HCT116 (cell line): Measurements from ENCODE around the gene SLC17A8. TPM values are rescaled to one million over a fixed set of nuclear protein-coding genes. Genes with fewer than 3 reads are reported as not detected.

Source experiments
- ATAC-seq: fragments of 200-7000 bp; cut with Tn5 transposase; 2 replicates; pipeline ENCODE4 v1.9.1; 2020; ENCODE audit warnings: mild to moderate bottlenecking, moderate library complexity
- BruUV-seq: library from RNA; stranded (reverse); fragments of 400-500 nt; replicated peaks from 2 replicates; lab custom pipeline; 2021; lab: Mats Ljungman, UMichigan
- CTCF ChIA-PET: fragments of 300-600 bp; sonication (Branson Sonifier 250); formaldehyde crosslinking; loops from one replicate; lab custom pipeline; 2021; ENCODE audit warnings: antibody characterized with exemption; lab: Charles Lee
- POLR2A ChIA-PET: fragments of 300-600, 350-600 bp; sonication (Branson Sonifier 250); formaldehyde crosslinking; loops from one replicate; lab custom pipeline; 2021; ENCODE audit warnings: antibody characterized with exemption; lab: Charles Lee
- RAD21 ChIA-PET, 2 experiments: fragments of 300-600 bp; sonication (Branson Sonifier 250); formaldehyde crosslinking; loops; one replicate each; lab custom pipeline; 2023; ENCODE audit warnings: low total read pairs in 2 of 2; ENCODE audit not compliant: uncharacterized antibody in 2 of 2, unreplicated experiment in 2 of 2, low non-redundant PET in 1 of 2; lab: Charles Lee
- DNase-seq: peaks from one replicate; pipeline ENCODE4 v3.0.0-alpha.2; 2010; ENCODE audit warnings: low read depth, low spot score
- H2AFZ ChIP-seq: fragments of 200-600 bp; shearing (Covaris generic), sonication (generic); 2 replicates; pipeline ENCODE4 v1.6.1; 2017; ENCODE audit warnings: low read depth, mixed run types, mixed read lengths, antibody characterized with exemption, low read length; ENCODE audit not compliant: poor library complexity, severe bottlenecking
- H3K27ac ChIP-seq: 2 replicates; pipeline ENCODE4 v1.5.1; 2012; ENCODE audit warnings: low read depth, low read length
- H3K27me3 ChIP-seq: fragments of 200-600 bp; sonication (generic); 2 replicates; pipeline ENCODE4 v1.6.1; 2016; ENCODE audit warnings: mixed run types, low read length, mixed read lengths; ENCODE audit not compliant: insufficient read depth
- H3K36me3 ChIP-seq, 2 experiments: fragments of 200-500 bp in 1 of 2; fragments of 200-600 bp in 1 of 2; sonication (Bioruptor generic) in 1 of 2; sonication (generic) in 1 of 2; 2 replicates each; pipeline versions ENCODE4 v1.5.1 to v1.6.1; 2014 to 2016; ENCODE audit warnings: low read length in 2 of 2, inconsistent platforms in 1 of 2, mixed read lengths in 1 of 2, mixed run types in 1 of 2; ENCODE audit not compliant: insufficient read depth in 2 of 2, control insufficient read depth in 1 of 2
- H3K4me1 ChIP-seq, 2 experiments: fragments of 200-600 bp in 1 of 2; sonication (generic) in 1 of 2; 2 replicates each; pipeline versions ENCODE4 v1.5.1 to v1.6.1; 2012 to 2017; ENCODE audit warnings: low read length in 2 of 2, inconsistent platforms in 1 of 2, mild to moderate bottlenecking in 1 of 2, mixed read lengths in 1 of 2, mixed run types in 1 of 2, moderate library complexity in 1 of 2; ENCODE audit not compliant: insufficient read depth in 2 of 2, control insufficient read depth in 1 of 2
- H3K4me2 ChIP-seq: fragments of 200-600 bp; sonication (generic); 2 replicates; pipeline ENCODE4 v1.6.1; 2017; ENCODE audit warnings: mixed run types, low read length, mixed read lengths
- H3K4me3 ChIP-seq, 2 experiments: fragments of 200-600 bp in 1 of 2; sonication (generic) in 1 of 2; replicated peaks in 1 of 2; 2 replicates each; pipeline ENCODE4 v1.5.1; 2011 to 2016; ENCODE audit warnings: low read length in 2 of 2, control low read depth in 1 of 2, low read depth in 1 of 2, mild to moderate bottlenecking in 1 of 2, mixed read lengths in 1 of 2, mixed run types in 1 of 2
- H3K79me2 ChIP-seq: fragments of 200-600 bp; sonication (generic); 2 replicates; pipeline ENCODE4 v1.6.1; 2017; ENCODE audit warnings: mild to moderate bottlenecking, mixed run types, low read length, moderate library complexity, mixed read lengths; ENCODE audit not compliant: insufficient read depth
- H3K9ac ChIP-seq: fragments of 200-600 bp; sonication (generic); 2 replicates; pipeline ENCODE4 v1.6.1; 2016; ENCODE audit warnings: low read length, mixed read lengths
- H3K9me2 ChIP-seq: fragments of 200-600 bp; sonication (generic), shearing (Covaris generic); 2 replicates; pipeline ENCODE4 v1.6.1; 2017; ENCODE audit warnings: mixed run types, mild to moderate bottlenecking, moderate library complexity; ENCODE audit not compliant: insufficient read depth
- H3K9me3 ChIP-seq, 2 experiments: fragments of 200-500 bp in 1 of 2; fragments of 200-600 bp in 1 of 2; sonication (Bioruptor generic) in 1 of 2; sonication (generic) in 1 of 2; 2 replicates each; pipeline ENCODE4 v1.6.1; 2014 to 2017; ENCODE audit warnings: low read length in 2 of 2, mixed read lengths in 2 of 2, inconsistent platforms in 1 of 2, low read depth in 1 of 2, mild to moderate bottlenecking in 1 of 2, mixed run types in 1 of 2, moderate library complexity in 1 of 2; ENCODE audit not compliant: control insufficient read depth in 1 of 2, insufficient read depth in 1 of 2
- H4K20me1 ChIP-seq: fragments of 200-600 bp; sonication (generic), shearing (Covaris generic); 2 replicates; pipeline ENCODE4 v1.6.1; 2017; ENCODE audit warnings: mixed run types, mild to moderate bottlenecking, moderate library complexity; ENCODE audit not compliant: insufficient read depth
- ATF3 ChIP-seq: IDR thresholded peaks from 2 replicates; pipeline ENCODE4 v1.6.1; 2012
- CBX3 ChIP-seq: IDR thresholded peaks from 2 replicates; pipeline ENCODE4 v1.6.1; 2012; ENCODE audit warnings: low read depth
- CEBPB ChIP-seq: IDR thresholded peaks from 2 replicates; pipeline ENCODE4 v1.6.1; 2012; ENCODE audit warnings: low read depth
- CTCF ChIP-seq, 3 experiments: fragments of 200-600 bp in 1 of 3; sonication (generic) in 1 of 3; IDR thresholded peaks in 2 of 3; conservative IDR thresholded peaks in 1 of 3; 2 replicates each; pipeline ENCODE4 v1.5.1; 2012 to 2017; ENCODE audit warnings: low read depth in 2 of 3, low read length in 2 of 3, antibody characterized with exemption in 1 of 3, borderline replicate concordance in 1 of 3, control low read depth in 1 of 3, mild to moderate bottlenecking in 1 of 3, mixed read lengths in 1 of 3, mixed run types in 1 of 3, moderate library complexity in 1 of 3; ENCODE audit not compliant: insufficient read depth in 1 of 3
- EGR1 ChIP-seq: IDR thresholded peaks from 2 replicates; pipeline ENCODE4 v1.6.1; 2012; ENCODE audit warnings: low read depth
- ELF1 ChIP-seq: IDR thresholded peaks from 2 replicates; pipeline ENCODE4 v1.6.1; 2012; ENCODE audit warnings: low read depth, borderline replicate concordance
- EZH2 ChIP-seq: fragments of 200-600 bp; sonication (generic); IDR thresholded peaks from 2 replicates; pipeline ENCODE4 v1.6.1; 2017; ENCODE audit warnings: antibody characterized with exemption, mixed run types
- EZH2phosphoT487 ChIP-seq: fragments of 200-600 bp; IDR thresholded peaks from 2 replicates; pipeline ENCODE4 v1.6.1; 2018; ENCODE audit warnings: antibody characterized with exemption, borderline replicate concordance
- FOSL1 ChIP-seq: IDR thresholded peaks from 2 replicates; pipeline ENCODE4 v1.6.1; 2012; ENCODE audit warnings: low read depth
- JUND ChIP-seq: IDR thresholded peaks from 2 replicates; pipeline ENCODE4 v1.6.1; 2012
- MAX ChIP-seq: IDR thresholded peaks from 2 replicates; pipeline ENCODE4 v1.6.1; 2012
- REST ChIP-seq: IDR thresholded peaks from 2 replicates; pipeline ENCODE4 v1.6.1; 2012; ENCODE audit warnings: low read depth
- SIN3A ChIP-seq: IDR thresholded peaks from 2 replicates; pipeline ENCODE4 v1.6.1; 2012; ENCODE audit warnings: low read depth
- SP1 ChIP-seq: IDR thresholded peaks from 2 replicates; pipeline ENCODE4 v1.6.1; 2012; ENCODE audit warnings: low read depth
- SRF ChIP-seq: IDR thresholded peaks from 2 replicates; pipeline ENCODE4 v1.6.1; 2012; ENCODE audit warnings: low read depth
- TCF7L2 ChIP-seq: IDR thresholded peaks from 2 replicates; pipeline ENCODE4 v1.7.0; 2011; ENCODE audit warnings: borderline replicate concordance, inconsistent platforms; ENCODE audit not compliant: insufficient read depth, insufficient read length; ENCODE audit errors: extremely low read depth
- YY1 ChIP-seq: IDR thresholded peaks from 2 replicates; pipeline ENCODE4 v1.6.1; 2011; ENCODE audit warnings: low read length, low read depth, moderate library complexity, mild to moderate bottlenecking; ENCODE audit not compliant: insufficient replicate concordance; ENCODE audit errors: extremely low read depth
- ZBTB33 ChIP-seq: IDR thresholded peaks from 2 replicates; pipeline ENCODE4 v1.6.1; 2011; ENCODE audit warnings: mild to moderate bottlenecking, low read length, moderate library complexity; ENCODE audit not compliant: insufficient replicate concordance; ENCODE audit errors: extremely low read depth
- ZFX ChIP-seq: fragments of 450-650 bp; IDR thresholded peaks from 2 replicates; pipeline ENCODE4 v1.6.1; 2017
- ZNF274 ChIP-seq: fragments of 200-500 bp; sonication (Bioruptor generic); IDR thresholded peaks from 2 replicates; pipeline ENCODE4 v1.6.1; 2014; ENCODE audit warnings: mild to moderate bottlenecking, low read depth, low read length, inconsistent platforms
- intact Hi-C: fragments of 100-400 bp; cut with micrococcal nuclease; formaldehyde crosslinking; loops from 2 replicates; pipeline ENCODE4 v1.10.0; 2022
- total RNA-seq: library from RNA; stranded (reverse); gene quantifications from one replicate; pipeline ENCODE4 v1.2.1, GENCODE V29; 2021; ENCODE audit not compliant: unreplicated experiment

Gene SLC17A8
- total RNA-seq, 1 experiment from 2014 or later = not detected

- no peak overlapping the region for H3K4me2 ChIP-seq
- no peaks in the 10 kb centered on the region for H3K9me3 ChIP-seq
- no peak for DNase-seq
- ChIA-PET RAD21 (no interaction called here), CTCF (interaction anchor here (1.2 kb wide), 1 partner anchor 51 kb away, joined by 6 read pairs; no protein-coding TSS in a partner anchor)
- H3K79me2 ChIP-seq = no peaks in the 10 kb centered on the region
- peaks cover 5% of the 10 kb centered on the region; the same call in 1 of the 2 replicates for H3K27me3 ChIP-seq
- intact Hi-C loops = no loop called here
- BruUV-seq = no TSS peak
- no peak overlapping the region for H3K27ac ChIP-seq
- no peaks in the 10 kb centered on the region for H4K20me1 ChIP-seq
- no peak overlapping the region for H3K9ac ChIP-seq
- no peaks in the 10 kb centered on the region for H3K4me1 ChIP-seq
- no peak overlapping the region for H3K4me3 ChIP-seq
- no peaks in the 10 kb centered on the region for H3K9me2 ChIP-seq
- no peak for ATAC-seq
- TF ChIP-seq FOSL1 = no peak
- TF ChIP-seq CEBPB = no peak
- no peak for TF ChIP-seq EZH2phosphoT487
- TF ChIP-seq ATF3 = no peak
- no peak for TF ChIP-seq CBX3
- no peak for TF ChIP-seq ZFX
- no peak for TF ChIP-seq EGR1
- TF ChIP-seq EZH2 = no peak
- TF ChIP-seq SRF = no peak
- TF ChIP-seq JUND = no peak
- TF ChIP-seq SIN3A = no peak
- TF ChIP-seq REST = no peak
- no peak for TF ChIP-seq ELF1
- TF ChIP-seq YY1 = no peak
- no peak for TF ChIP-seq ZNF274
- no peak for TF ChIP-seq MAX
- no peak for TF ChIP-seq CTCF (IDR thresholded peaks at IDR 0.05 in 2 of 3, conservative IDR thresholded peaks at IDR 0.05 in 1 of 3; ENCODE audit: borderline replicate concordance in 1 of 3, insufficient read depth in 1 of 3, low read depth in 2 of 3, low read length in 2 of 3)
- TF ChIP-seq SP1 = no peak
- no peak for TF ChIP-seq ZBTB33
- no peak for TF ChIP-seq TCF7L2
- TF ChIP-seq, all 23 proteins: peak for 0
- POLR2A ChIA-PET = no interaction called here
- H2AFZ ChIP-seq = no peak overlapping the region
- no peaks in the 10 kb centered on the region for H3K36me3 ChIP-seq
Observed at GRCh38 chr12:100455896-100456295, 99.0 kb downstream of the SLC17A8 start.
